HUES48 (cell line): ENCODE measurements around the gene VPS54.

Experiments
- H3K27ac ChIP-seq: one replicate; pipeline ENCODE4 v1.7.0; 2013; ENCODE audit warnings: low read depth, low read length, inconsistent platforms
- H3K27me3 ChIP-seq: 2 replicates; pipeline ENCODE4 v1.6.1; 2013; ENCODE audit warnings: mild to moderate bottlenecking, low read length; ENCODE audit not compliant: control insufficient read depth, insufficient read depth
- H3K36me3 ChIP-seq: 2 replicates; pipeline ENCODE4 v1.6.1; 2013; ENCODE audit warnings: low read length; ENCODE audit not compliant: control insufficient read depth, insufficient read depth
- H3K4me1 ChIP-seq: 2 replicates; pipeline ENCODE4 v1.6.1; 2013; ENCODE audit warnings: mild to moderate bottlenecking, low read length; ENCODE audit not compliant: control insufficient read depth, insufficient read depth
- H3K4me3 ChIP-seq: 2 replicates; pipeline ENCODE4 v1.5.1; 2013; ENCODE audit warnings: mild to moderate bottlenecking, low read depth, low read length
- H3K9ac ChIP-seq: 2 replicates; pipeline ENCODE4 v1.6.1; 2013; ENCODE audit warnings: mild to moderate bottlenecking, low read depth, low read length, moderate library complexity
- H3K9me3 ChIP-seq: 2 replicates; pipeline ENCODE4 v1.6.1; 2013; ENCODE audit warnings: low read length; ENCODE audit not compliant: control insufficient read depth, insufficient read depth

Gene VPS54

DNA sequence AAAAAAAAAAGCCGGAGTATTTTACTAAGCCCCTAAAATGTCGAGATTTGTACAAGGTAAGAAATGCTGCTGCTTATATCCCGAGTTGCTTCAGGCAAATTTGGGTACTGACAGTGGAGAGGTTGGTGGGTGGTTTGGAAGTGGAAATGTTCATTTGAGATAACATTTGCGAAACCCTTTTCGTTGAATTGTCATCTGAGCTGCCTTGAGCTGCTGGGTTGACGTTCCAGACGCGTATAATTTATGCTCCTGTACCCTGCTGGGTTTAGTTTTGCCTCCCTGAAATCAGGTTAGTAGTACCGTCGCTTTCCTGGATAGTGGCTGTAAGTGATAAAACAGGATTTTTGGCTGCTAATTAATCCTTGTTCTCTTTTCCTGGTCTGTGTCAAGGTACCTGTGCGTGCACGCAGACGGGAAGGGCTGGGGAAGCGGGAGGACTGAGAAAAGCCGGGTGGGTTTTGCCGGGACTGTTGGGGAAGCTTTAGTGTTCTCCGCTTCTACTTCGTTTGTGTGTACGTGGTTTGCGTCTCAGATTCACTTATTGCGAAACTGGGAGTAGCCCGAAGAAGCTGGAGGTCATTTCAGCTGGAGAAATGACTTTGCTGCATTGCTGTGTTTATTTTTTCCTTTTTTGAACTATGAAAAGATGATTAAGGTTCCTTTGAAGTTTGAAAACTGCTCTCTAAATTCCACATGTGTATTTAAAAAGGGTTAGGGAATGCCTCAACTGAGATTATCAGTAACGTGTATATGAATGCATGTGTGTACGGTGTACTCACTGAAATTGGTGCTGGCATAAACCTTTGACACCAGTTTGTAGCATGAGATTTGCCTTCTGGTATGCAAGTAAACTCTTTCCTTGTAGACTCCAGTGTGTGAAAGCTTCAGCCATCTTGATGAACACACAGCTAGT is 176.8 kb downstream of the VPS54 start:
- H3K4me3 ChIP-seq, result peak overlapping the region; percentile 83
- H3K36me3 ChIP-seq, result peaks cover 32% of the 10 kb centered on the region
- no peaks in the 10 kb centered on the region for H3K9me3 ChIP-seq
- H3K27ac ChIP-seq, result peak overlapping the region; percentile 100
- H3K27me3 ChIP-seq, result no peaks in the 10 kb centered on the region
- peak overlapping the region; percentile 96 for H3K9ac ChIP-seq
- peaks cover 26% of the 10 kb centered on the region for H3K4me1 ChIP-seq
